ENCODE results near the gene FRMPD4.
"Not testable (repeated sequence)": the region's sequence is repeated elsewhere in the genome, so short reads cannot be mapped to it uniquely, and the experiment has no call there.

The FRMPD4 gene

GRCh38 chrX:12138361-12139313 lies at the start of gene FRMPD4:
Gene FRMPD4 (plus strand): TSS chrX:12138473. CDS start chrX:12138972, 499 bp downstream.
- DNase-seq = peak; percentile 40

GRCh38 chrX:12089740-12090139 lies 48.5 kb upstream of the FRMPD4 start:
- DNase-seq = no peak

DNA sequence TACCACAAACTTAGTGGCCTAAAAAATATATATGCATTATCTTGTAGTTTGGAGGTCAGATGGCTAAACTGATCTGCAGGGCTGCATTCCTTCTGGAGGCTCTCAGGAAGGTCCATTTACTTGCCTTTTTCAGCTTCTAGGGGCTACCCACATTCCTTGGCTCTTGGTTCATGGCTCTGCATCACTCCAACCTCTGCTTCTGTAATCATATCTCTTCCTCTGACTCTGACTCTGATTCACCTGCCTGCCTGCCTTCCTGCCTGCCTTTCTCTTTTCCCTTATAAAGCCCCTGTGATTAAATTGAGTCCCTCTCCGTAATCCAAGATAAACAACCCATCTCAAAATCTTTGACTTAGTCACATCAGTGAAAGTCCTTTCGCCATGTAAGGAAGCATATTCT lies 25.0 kb upstream of the FRMPD4 start:
- DNase-seq = no peak

DNA sequence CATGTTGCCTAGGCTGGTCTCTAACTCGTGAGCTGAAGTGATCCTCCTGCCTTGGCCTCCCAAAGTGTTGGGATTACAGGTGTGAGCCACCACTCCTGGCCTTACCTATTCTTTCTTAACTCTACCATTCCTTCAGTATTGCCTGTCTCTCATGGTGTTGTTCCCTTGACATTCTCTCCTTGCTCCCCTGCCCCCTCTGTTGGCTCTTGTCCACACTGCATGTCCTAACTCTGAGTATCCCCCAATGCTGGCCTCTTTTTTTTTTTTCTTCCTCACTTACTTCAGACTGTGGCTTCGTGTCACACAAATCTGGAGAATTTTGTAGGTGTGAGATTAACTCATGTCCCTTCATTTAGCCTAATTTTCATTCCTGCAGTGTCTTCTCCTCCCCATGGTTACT lies 22.9 kb upstream of the FRMPD4 start:
- no peak for DNase-seq

DNA sequence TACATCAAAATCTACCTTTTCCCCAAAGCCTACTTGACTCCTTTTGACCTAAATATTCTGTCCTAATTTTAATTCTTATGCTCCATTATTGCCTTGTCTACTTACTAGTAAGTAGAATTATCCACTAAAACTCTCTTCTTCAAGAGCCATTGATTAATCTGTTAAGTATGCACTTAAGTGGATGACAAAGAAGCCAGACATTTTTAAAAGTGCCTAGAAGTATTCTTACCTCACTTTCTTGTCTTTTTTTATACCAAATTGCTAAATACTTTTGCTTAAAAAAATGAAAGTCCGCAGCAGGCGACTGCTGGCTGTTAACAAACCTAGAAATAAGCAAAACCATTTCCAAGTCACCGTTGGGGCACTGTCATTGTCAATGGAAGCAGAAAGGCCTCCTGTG lies 20.1 kb upstream of the FRMPD4 start:
- no peak for DNase-seq

DNA sequence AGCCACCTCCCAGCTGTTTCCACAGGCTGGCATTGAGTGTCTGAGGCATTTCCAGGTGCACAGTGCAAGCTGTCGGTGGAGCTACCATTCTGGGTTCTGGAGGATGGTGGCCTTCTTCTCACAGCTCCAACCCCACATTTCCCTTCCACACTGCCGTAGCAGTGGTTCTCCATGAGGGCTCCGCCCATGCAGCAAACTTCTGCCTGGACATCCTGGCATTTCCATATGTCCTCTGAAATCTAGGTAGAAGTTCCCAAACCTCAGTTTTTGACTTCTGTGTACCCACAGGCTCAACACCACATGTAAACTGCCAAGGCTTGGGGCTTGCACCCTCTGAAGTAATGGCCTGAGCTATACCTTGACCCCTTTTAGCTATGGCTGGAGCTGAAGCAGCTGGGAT lies 10.3 kb upstream of the FRMPD4 start:
- DNase-seq = no peak

GRCh38 chrX:12137951-12138360 lies 317 bp upstream of the FRMPD4 start:
- DNase-seq = no peak

- no peak for DNase-seq
Observed at GRCh38 chrX:12139934-12140611, 1.8 kb downstream of the FRMPD4 start.

- no peak for DNase-seq
Observed at GRCh38 chrX:12141511-12141910, 3.2 kb downstream of the FRMPD4 start.

DNA sequence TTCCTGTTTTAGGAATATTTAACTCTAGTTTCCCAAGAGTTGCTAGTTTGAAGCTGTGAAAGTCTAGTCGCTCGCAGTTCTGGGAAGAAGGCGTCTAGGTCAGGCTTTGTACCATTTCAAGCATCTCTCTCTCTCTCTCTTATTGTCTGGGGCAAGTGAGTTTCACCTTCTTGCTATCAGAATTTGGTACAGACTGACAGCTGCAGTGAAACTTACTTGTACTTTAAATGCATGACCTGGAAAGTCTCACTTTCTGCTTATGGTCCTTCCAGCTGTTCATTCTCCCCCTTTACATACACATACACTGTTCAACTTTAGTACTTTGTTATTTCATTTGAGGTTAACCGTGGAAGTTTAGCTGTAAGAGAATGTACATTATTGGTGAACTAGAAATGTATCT lies 4.4 kb downstream of the FRMPD4 start:
- DNase-seq = no peak

DNA sequence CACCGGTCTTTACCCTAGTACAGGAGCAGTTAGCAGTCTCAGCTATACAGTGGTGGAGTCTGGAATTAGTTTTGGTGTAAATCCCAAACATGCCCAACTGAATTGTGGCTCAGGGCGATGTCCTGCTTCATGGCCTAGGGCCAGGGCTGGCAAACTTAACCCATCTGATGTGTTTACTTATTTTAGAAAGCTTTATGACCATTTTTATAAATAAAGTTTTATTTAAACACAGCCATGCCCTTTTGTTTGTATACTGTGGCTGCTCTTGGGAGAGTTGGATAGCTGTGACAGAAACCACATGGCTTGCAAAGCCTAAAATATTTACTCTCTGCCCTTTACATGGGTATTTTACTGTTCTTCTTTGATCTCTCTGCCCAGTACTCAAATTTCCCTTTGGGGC lies 7.1 kb downstream of the FRMPD4 start:
- DNase-seq = no peak

DNA sequence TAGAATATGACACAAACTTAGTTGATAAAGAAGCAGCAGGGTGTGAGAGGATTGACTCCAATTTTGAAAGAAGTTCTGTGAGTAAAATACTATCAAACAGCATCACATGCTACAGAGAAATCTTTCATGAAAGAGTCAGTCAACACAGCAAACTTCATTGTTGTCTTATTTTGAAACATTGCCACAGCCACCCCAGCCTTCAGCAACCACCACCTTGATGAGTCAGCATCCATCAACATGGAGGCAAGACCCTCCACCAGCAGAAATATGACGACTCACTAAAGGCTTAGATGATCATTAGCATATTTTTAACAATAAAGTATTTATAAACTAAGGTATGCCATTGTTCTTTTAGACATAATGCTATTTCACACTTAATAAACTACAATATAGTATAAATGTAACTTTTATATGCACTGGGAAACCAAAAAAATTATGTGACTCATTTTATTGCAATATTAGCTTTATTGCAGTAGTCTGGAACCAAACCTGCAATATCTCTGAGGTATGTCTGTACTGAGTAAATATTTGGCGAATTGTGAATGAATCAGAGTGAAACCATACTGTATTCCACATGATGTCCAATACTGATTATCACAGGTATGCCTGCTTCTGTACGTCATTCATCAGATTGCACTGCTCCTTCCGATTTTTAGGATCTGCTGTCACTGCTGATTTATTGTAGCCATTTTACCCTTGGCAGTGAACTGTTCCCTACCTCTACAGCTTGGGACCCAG lies 11.6 kb downstream of the FRMPD4 start:
- no peak for DNase-seq

- DNase-seq = no peak
Observed at GRCh38 chrX:12153317-12153716, 15.0 kb downstream of the FRMPD4 start.

DNA sequence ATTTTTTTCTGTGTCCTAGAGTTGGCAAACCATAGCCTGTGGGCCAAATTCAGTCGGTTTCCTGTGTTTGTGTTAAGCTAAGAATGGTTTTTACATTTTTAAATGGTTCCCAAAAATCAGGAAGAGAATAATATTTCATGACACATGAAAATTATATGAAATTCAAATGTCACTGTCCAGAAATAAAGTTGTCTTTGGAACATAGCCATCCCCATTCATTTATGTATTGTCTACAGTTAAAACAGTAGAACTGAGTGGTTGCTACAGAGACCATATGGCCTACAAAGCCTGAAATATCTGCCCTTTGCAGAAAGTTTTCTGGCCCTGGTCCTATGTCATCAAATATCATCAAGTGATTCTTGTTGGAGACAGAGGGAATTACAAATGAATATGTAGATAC lies 15.5 kb downstream of the FRMPD4 start:
- no peak for DNase-seq

DNA sequence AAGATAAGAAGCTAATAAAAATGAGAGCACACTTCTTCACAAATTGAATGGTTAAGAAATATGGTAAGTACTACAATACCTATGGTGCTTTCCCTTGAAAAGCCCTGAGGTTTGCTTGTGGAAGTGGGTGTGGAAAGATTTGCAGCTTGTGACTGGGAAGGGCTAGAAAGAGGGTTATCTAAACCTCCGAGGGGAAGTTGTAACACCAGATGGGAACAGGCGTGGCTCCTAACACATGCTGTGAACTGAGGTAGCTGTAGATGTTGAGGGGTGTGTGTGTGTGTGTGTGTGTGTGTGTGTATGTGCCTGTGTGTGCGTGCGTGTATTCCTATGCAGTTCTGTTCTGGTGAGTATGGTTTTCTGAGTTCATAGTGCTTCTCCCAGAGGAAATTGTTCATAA lies 21.5 kb downstream of the FRMPD4 start:
- no peak for DNase-seq

DNA sequence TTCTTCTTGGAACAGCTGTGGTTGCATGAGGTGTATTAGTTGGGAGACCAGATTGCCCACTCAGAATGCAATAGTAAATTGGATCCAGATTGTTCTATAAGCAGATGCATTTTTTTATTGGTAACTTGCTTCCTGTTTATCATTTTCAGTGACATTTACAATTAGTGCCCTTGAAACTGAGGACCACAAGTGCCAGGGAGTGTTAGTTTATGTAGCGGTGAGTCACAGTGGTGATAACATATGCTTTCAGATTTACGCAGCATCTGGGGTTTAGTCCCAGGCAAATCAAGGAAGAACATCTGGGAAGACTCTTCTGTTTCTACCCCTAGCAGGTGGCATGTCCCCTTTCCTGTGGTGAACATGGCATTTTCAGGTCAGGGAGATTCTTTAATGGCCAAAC lies 24.1 kb downstream of the FRMPD4 start:
- no peak for DNase-seq

DNA sequence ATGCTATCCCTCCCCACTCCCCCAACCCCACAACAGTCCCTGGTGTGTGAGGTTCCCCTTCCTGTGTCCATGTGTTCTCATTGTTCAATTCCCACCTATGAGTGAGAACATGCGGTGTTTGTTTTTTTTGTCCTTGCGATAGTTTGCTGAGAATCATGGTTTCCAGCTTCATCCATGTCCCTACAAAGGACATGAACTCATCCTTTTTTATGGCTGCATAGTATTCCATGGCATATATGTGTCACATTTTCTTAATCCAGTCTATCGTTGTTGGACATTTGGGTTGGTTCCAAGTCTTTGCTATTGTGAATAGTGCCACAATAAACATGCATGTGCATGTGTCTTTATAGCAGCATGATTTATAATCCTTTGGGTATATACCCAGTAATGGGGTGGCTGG lies 25.9 kb downstream of the FRMPD4 start:
- DNase-seq = not testable (repeated sequence)

DNA sequence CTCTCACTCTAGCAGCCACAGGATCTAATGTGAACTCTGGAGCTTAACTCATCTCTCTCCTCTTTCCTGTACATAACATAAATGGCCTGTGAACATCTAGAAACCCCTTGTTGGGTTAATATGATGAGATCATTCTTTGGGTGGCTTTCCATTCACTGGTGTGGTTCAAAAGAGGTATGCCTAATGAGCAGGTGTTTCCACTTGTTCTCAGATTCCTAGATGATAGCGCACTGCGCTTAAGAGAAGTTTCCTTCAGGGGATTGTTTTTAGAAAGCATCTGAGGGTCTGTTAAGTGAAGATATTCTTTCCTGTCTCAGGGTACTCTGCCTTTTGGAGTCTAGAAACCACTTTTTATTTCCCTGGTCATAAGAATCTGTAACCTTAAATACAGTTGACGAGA lies 32.5 kb downstream of the FRMPD4 start:
- DNase-seq = no peak

- no peak for DNase-seq
Observed at GRCh38 chrX:12174358-12174757, 36.1 kb downstream of the FRMPD4 start.

GRCh38 chrX:12197030-12197429 lies 58.8 kb downstream of the FRMPD4 start:
- DNase-seq = no peak

- DNase-seq = no peak
Observed at GRCh38 chrX:12206413-12206812, 68.1 kb downstream of the FRMPD4 start.

DNA sequence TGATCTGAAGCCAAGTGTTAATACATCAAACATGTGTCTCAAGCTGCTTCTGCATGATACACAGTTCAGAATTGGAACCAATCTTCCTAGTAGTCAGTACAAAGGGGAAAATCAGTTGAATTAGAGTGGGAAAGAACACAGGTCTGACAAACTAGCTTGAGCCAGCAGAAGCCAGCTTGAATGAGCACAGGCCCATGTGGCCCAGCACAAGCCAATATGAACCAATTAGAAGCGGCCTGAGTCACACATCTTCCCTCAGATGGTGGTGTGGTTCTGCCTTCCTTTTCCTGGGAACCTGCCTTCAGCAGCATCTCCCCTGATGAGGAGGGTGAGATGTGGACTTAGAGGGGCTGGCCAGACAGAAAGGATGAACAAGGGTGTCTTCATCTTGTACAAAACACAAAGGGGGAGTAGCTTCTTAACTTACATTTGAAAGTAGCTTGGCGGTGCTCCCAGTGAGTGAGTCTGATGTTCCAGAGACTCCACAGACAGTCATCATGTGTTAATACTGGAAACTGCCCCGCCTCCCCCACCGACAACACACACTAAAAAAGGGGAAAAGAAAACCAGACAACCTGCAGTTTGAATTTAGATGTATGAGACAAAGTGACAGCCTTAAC lies 72.0 kb downstream of the FRMPD4 start:
- DNase-seq = peak; percentile 27

- no peak for DNase-seq
Observed at GRCh38 chrX:12210971-12211370, 72.7 kb downstream of the FRMPD4 start.

All from left hindlimb (tissue), 1 donor.